ENCODE measurements around the gene HEPACAM. TPM values are rescaled to one million over a fixed set of nuclear protein-coding genes. Genes with fewer than 3 reads are reported as not detected.

The HEPACAM gene
- total RNA-seq, 1 donor from 2014 or later: not detected

- Mint-ChIP-seq H3K4me1 (ENCODE audit: low read depth, unreplicated experiment) (peaks cover 6% of the 10 kb centered on the region), H3K27ac (ENCODE audit: unreplicated experiment) (no peak overlapping the region), H3K9me3 (ENCODE audit: unreplicated experiment) (no peaks in the 10 kb centered on the region), H3K4me3 (ENCODE audit: unreplicated experiment) (no peak overlapping the region), H3K27me3 (ENCODE audit: low read depth, unreplicated experiment) (no peaks in the 10 kb centered on the region), H3K36me3 (ENCODE audit: low read depth, unreplicated experiment) (peaks cover 3% of the 10 kb centered on the region)
- H3K27me3 ChIP-seq (ENCODE audit: insufficient read depth, low read length): no peaks in the 10 kb centered on the region
- H2AFZ ChIP-seq (ENCODE audit: low read depth, low read length): no peak overlapping the region
- no peak overlapping the region for H3K4me2 ChIP-seq (ENCODE audit: low read length)
- no peak overlapping the region for H3K4me3 ChIP-seq (ENCODE audit: insufficient read depth, low read depth, low read length)
- FAIRE-seq: no peak
- H3K79me2 ChIP-seq (ENCODE audit: insufficient read depth, low read length): no peaks in the 10 kb centered on the region
- no peak for DNase-seq (ENCODE audit: low read depth)
- TF ChIP-seq EZH2 (IDR thresholded peaks at IDR 0.05; ENCODE audit: insufficient read depth, low read length) (no peak), CTCF (IDR thresholded peaks at IDR 0.05; ENCODE audit: insufficient read depth, low read depth, low read length) (no peak)
- H3K27ac ChIP-seq (ENCODE audit: low read depth, low read length): no peak overlapping the region
- H4K20me1 ChIP-seq (ENCODE audit: insufficient read depth, low read length): no peaks in the 10 kb centered on the region
- no peak overlapping the region for H3K9ac ChIP-seq (ENCODE audit: low read length)
- H3K4me1 ChIP-seq (ENCODE audit: insufficient read depth, low read length): peaks cover 7% of the 10 kb centered on the region
- H3K36me3 ChIP-seq (ENCODE audit: insufficient read depth, low read length): no peaks in the 10 kb centered on the region
- no peaks in the 10 kb centered on the region for H3K9me3 ChIP-seq (ENCODE audit: insufficient read depth, low read depth, low read length)
These were observed 15.5 kb upstream of the HEPACAM start for GRCh38 chr11:124951341-124951740.

- H3K4me1 Mint-ChIP-seq (ENCODE audit: low read depth, unreplicated experiment): peaks cover 8% of the 10 kb centered on the region
- no peak overlapping the region for H3K4me3 ChIP-seq (ENCODE audit: insufficient read depth, low read depth, low read length)
- TF ChIP-seq CTCF (IDR thresholded peaks at IDR 0.05; ENCODE audit: insufficient read depth, low read depth, low read length) (no peak), EZH2 (IDR thresholded peaks at IDR 0.05; ENCODE audit: insufficient read depth, low read length) (no peak)
- H3K27me3 ChIP-seq (ENCODE audit: insufficient read depth, low read length): no peaks in the 10 kb centered on the region
- H3K9ac ChIP-seq (ENCODE audit: low read length): no peak overlapping the region
- H3K36me3 Mint-ChIP-seq (ENCODE audit: low read depth, unreplicated experiment): peaks cover 3% of the 10 kb centered on the region
- no peak overlapping the region for H2AFZ ChIP-seq (ENCODE audit: low read depth, low read length)
- H3K4me1 ChIP-seq (ENCODE audit: insufficient read depth, low read length): peaks cover 7% of the 10 kb centered on the region
- FAIRE-seq: no peak
- H3K36me3 ChIP-seq (ENCODE audit: insufficient read depth, low read length): no peaks in the 10 kb centered on the region
- no peaks in the 10 kb centered on the region for H3K9me3 Mint-ChIP-seq (ENCODE audit: unreplicated experiment)
- H3K27me3 Mint-ChIP-seq (ENCODE audit: low read depth, unreplicated experiment): no peaks in the 10 kb centered on the region
- no peak for DNase-seq (ENCODE audit: low read depth)
- H3K79me2 ChIP-seq (ENCODE audit: insufficient read depth, low read length): no peaks in the 10 kb centered on the region
- no peaks in the 10 kb centered on the region for H4K20me1 ChIP-seq (ENCODE audit: insufficient read depth, low read length)
- H3K4me2 ChIP-seq (ENCODE audit: low read length): no peak overlapping the region
- no peak overlapping the region for H3K27ac Mint-ChIP-seq (ENCODE audit: unreplicated experiment)
- H3K9me3 ChIP-seq (ENCODE audit: insufficient read depth, low read depth, low read length): no peaks in the 10 kb centered on the region
- no peak overlapping the region for H3K27ac ChIP-seq (ENCODE audit: low read depth, low read length)
- no peak overlapping the region for H3K4me3 Mint-ChIP-seq (ENCODE audit: unreplicated experiment)
These were observed 14.9 kb upstream of the HEPACAM start for GRCh38 chr11:124950601-124951330.

GRCh38 chr11:124946735-124947141 lies 10.9 kb upstream of the HEPACAM start:
- Histone ChIP-seq H4K20me1 (ENCODE audit: insufficient read depth, low read length) (no peaks in the 10 kb centered on the region), H2AFZ (ENCODE audit: low read depth, low read length) (peak overlapping the region; percentile 42), H3K27me3 (ENCODE audit: insufficient read depth, low read length) (no peaks in the 10 kb centered on the region), H3K9me3 (ENCODE audit: insufficient read depth, low read depth, low read length) (no peaks in the 10 kb centered on the region), H3K27ac (ENCODE audit: low read depth, low read length) (no peak overlapping the region), H3K4me2 (ENCODE audit: low read length) (no peak overlapping the region), H3K4me3 (ENCODE audit: insufficient read depth, low read depth, low read length) (no peak overlapping the region), H3K79me2 (ENCODE audit: insufficient read depth, low read length) (no peaks in the 10 kb centered on the region), H3K4me1 (ENCODE audit: insufficient read depth, low read length) (no peaks in the 10 kb centered on the region), H3K36me3 (ENCODE audit: insufficient read depth, low read length) (no peaks in the 10 kb centered on the region), H3K9ac (ENCODE audit: low read length) (no peak overlapping the region)
- Mint-ChIP-seq H3K9me3 (ENCODE audit: unreplicated experiment) (no peaks in the 10 kb centered on the region), H3K4me3 (ENCODE audit: unreplicated experiment) (no peak overlapping the region), H3K27ac (ENCODE audit: unreplicated experiment) (no peak overlapping the region), H3K27me3 (ENCODE audit: low read depth, unreplicated experiment) (no peaks in the 10 kb centered on the region), H3K4me1 (ENCODE audit: low read depth, unreplicated experiment) (peaks cover 8% of the 10 kb centered on the region), H3K36me3 (ENCODE audit: low read depth, unreplicated experiment) (peaks cover 3% of the 10 kb centered on the region)
- TF ChIP-seq CTCF (IDR thresholded peaks at IDR 0.05; ENCODE audit: insufficient read depth, low read depth, low read length) (no peak), EZH2 (IDR thresholded peaks at IDR 0.05; ENCODE audit: insufficient read depth, low read length) (no peak)
- FAIRE-seq (no peak), DNase-seq (ENCODE audit: low read depth) (no peak)
